ENCODE measurements around the gene SLC5A11.
"Not testable (repeated sequence)": the region's sequence is repeated elsewhere in the genome, so short reads cannot be mapped to it uniquely, and the experiment has no call there.

Gene SLC5A11

GRCh38 chr16:24863582-24864437 lies 18.0 kb downstream of the SLC5A11 start:
- DNase-seq, result no peak

- no peak for DNase-seq
Observed at GRCh38 chr16:24869033-24869432, 23.3 kb downstream of the SLC5A11 start.

GRCh38 chr16:24871891-24872290 lies 26.1 kb downstream of the SLC5A11 start:
- DNase-seq, result no peak

GRCh38 chr16:24873028-24873427 lies 27.3 kb downstream of the SLC5A11 start:
- no peak for DNase-seq

DNA sequence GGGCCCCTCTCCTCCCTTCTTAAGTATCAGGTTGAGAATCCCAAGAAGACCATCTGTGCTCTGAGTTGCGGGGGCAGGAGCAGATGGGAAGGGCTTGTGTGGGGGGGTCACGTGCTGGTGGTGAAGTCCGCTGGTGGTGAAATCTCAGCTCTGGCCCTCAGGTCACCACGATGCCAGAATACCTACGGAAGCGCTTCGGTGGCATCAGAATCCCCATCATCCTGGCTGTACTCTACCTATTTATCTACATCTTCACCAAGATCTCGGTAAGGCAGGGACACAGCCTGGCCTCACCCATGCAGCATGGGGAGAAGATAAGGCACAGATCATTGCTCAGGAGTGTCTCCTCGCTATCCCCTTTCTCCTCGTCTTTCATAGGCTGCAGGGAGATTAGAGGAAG lies 29.7 kb downstream of the SLC5A11 start:
- no peak for DNase-seq

- DNase-seq, result no peak
Observed at GRCh38 chr16:24876231-24876630, 30.5 kb downstream of the SLC5A11 start.

- DNase-seq, result no peak
Observed at GRCh38 chr16:24879684-24880083, 33.9 kb downstream of the SLC5A11 start.

DNA sequence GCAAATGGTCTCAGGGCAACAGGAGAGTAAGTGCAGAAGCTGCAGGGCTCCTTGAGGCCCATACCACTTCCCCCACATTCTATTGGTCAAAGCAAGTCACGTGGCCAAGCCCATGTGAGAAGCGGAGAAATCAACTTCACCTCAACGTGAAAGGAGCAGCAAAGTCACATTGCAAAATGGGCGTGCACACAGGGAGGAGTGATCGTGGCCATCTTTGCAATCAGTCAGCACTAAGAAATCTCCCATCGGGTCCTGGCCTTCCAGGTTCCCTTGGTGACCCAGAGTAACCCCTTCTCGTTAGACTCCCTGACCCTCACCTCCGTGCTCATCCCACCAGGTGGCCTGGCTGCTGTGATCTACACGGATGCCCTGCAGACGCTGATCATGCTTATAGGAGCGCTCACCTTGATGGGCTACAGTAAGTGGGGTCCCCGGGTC lies 38.0 kb downstream of the SLC5A11 start:
- no peak for DNase-seq

DNA sequence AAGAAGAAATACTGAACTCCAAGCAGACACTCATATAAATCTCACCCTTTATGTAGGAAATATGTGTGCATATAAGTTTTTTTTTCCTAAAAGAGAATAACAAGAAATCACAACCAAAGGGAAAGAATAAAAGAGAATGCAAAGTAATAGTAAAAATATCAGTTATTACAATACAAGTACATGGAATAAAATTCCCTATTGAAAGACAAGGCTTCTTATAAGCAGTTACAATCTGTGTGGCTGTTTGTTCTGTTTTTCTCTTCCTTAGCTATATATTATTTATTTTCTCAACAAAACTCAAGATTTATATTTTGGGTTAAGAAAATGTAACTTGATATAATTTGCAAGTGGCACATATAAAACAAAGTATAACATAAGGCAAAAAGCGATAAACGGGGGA lies 41.7 kb downstream of the SLC5A11 start:
- no peak for DNase-seq

DNA sequence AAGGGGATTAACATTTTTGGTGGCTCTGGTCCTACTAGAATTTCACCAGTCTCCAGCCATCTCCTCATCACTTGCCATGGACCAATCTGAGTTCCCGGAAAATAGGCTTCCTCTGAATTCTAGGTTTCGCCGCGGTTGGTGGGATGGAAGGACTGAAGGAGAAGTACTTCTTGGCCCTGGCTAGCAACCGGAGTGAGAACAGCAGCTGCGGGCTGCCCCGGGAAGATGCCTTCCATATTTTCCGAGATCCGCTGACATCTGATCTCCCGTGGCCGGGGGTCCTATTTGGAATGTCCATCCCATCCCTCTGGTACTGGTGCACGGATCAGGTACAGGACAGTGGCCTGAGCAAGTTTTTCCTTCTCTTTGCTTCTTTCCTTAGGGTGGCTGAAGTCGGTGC lies 45.0 kb downstream of the SLC5A11 start:
- DNase-seq, result no peak

GRCh38 chr16:24896439-24896838 lies 50.7 kb downstream of the SLC5A11 start:
- DNase-seq, result no peak

GRCh38 chr16:24897522-24897921 lies 51.8 kb downstream of the SLC5A11 start:
- not testable (repeated sequence) for DNase-seq

- no peak for DNase-seq
Observed at GRCh38 chr16:24900230-24900629, 54.5 kb downstream of the SLC5A11 start.

DNA sequence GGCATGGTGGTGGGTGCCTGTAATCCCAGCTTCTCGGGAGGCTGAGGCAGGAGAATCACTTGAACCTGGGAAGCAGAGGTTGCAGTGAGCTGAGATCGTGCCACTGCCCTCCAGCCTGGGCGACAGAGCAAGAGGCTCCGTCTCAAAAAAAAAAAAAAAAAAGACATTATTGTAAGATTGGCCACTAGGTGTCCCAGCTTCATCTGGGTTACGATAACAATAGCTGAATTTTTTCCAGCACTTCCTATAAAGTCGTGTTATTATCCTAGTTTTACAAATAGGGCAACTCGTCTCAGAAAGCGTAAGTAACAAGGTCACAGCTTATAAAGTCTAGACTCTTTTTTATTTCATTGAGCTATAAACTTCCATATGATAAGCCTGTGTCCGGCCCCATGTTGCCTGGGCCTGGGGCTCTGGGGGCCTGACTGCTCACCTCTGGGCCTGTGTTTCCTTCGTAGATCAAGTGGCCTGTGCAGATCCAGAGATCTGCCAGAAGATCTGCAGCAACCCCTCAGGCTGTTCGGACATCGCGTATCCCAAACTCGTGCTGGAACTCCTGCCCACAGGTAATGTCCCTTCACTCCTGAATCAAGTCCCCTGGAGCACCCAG lies 60.5 kb downstream of the SLC5A11 start:
- no peak for DNase-seq

DNA sequence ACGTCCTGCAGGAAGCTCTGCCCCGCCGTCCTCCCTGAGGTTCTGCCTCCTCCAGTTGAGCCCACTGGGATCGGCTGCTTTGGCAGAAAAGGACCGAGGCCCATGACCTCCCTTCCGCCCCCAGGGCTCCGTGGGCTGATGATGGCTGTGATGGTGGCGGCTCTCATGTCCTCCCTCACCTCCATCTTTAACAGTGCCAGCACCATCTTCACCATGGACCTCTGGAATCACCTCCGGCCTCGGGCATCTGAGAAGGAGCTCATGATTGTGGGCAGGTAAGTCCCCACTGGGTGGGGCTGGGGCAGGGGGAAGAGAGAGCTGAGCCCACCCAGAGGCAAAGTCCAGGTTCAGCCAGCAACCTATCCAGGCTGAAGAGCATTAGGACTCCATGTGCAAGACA lies 61.1 kb downstream of the SLC5A11 start:
- DNase-seq, result no peak

GRCh38 chr16:24908716-24909115 lies 63.0 kb downstream of the SLC5A11 start:
- DNase-seq, result no peak

GRCh38 chr16:24909856-24910255 lies 64.1 kb downstream of the SLC5A11 start:
- no peak for DNase-seq

DNA sequence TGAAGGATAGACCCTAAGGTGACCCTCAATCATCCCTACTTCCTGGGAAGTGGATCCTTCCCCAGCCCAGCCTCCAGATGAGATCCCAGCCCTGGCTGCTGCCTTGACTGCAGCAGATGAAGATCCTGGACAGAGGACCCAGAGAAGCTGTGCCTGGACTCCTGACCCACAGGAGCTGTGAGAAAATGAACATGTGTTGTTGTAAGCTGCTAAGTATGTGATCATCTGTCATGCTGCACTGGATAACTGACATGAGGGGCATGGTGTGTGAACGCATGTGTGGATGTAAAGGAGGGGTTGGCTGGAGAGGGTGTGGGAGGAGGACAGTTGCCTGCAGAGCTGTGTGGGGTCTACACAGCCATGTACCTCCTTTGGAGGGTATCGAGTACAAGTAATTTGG lies 69.3 kb downstream of the SLC5A11 start:
- no peak for DNase-seq

DNA sequence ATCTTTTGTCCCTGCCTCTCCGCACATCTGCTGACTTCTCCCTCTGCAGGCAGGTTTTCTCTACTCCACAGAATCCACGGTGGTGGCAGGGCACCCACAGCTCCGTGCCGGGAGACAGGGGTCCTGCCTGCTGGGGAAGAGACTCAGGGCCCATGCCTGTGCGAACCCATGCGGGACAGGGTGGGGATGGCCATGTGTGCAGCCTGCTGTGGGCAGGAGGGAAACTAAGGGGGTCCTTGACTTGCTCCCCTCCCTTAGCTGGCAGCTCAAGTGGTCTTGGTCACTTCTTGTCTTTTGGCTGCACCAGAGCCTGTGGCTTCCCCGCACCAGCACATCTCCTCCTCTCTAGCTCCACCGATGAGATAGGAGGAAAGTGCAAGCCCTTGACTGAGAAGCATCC lies 69.8 kb downstream of the SLC5A11 start:
- no peak for DNase-seq

DNA sequence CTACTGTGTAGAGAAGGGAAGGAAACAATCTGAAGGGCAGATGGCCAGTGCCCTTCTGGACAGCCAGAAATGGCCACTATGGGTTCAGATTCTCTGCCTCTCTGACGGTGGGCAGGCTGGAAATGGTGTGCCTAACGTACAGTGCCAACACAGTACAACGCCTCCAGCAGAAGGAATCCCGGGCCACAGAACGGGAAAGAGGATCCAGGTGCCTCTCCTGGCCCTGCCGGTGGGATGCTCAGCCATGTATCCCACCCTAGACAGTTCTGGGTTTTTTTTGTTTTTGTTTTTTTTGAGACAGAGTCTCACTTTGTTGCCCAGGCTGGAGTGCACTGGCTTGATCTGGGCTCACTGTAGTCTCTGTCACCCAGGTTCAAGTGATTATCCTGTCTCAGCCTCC lies 71.5 kb downstream of the SLC5A11 start:
- no peak for DNase-seq

DNA sequence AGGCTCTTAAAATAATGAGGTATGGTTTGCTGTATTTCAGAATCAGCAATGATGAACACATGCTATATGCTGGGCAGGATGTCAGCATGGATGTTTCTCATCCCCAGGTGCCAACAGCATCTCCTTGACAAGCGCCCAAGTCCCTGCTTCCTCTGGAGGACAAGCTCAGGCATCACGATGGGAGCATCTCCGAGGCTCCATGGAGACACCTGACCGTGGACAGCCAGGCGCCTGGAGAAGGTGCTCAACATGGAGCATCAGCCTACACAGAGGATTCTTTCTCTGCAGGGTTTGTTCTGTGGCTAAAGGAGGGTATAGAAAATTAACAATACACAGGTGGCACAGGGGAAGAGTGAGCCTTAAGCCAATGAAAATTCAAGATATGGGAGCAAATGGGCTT lies 72.1 kb downstream of the SLC5A11 start:
- DNase-seq, result no peak

GRCh38 chr16:24918641-24919040 lies 72.9 kb downstream of the SLC5A11 start:
- no peak for DNase-seq

DNA sequence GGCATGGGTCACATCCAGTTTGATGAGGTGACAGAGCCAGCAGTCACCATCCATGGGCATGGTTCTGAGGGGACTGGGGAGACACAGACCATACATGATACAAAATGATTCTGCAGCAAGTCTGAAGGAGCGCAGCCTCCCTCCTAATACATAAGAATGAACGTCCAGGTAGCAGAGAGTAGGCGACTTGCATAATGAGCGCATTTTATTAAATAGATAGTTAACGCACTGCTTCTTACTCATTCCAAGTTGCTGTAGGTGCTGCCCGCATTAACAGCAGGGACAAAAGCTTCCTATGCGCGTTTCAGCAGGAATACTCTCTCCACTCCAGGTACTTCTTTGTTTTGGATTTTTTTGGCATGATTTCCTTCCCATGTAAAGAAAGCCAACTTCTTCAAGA lies 73.8 kb downstream of the SLC5A11 start:
- no peak for DNase-seq

GRCh38 chr16:24920568-24920967 lies 74.8 kb downstream of the SLC5A11 start:
- no peak for DNase-seq

DNA sequence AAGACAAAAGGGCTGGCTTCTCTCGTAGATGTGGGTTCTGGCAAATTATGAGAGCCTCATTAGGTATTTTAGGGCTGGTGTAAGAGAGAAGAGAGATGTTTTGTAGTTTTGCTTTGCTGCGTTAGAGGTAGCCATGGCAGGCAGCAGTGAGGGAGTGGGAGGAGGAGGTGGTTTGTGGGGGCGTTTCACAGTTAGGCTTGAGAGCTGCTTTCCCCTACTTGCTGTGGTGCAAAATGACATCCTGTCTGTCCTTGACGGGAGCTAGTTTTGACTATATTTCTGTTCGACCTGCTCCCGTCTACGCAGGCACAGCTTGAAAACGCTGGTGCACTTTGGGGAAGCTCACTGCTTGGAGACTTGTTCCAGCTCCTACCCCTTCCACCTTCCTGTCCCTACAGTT lies 75.5 kb downstream of the SLC5A11 start:
- no peak for DNase-seq
